PC-9 (cell line): ENCODE data around the gene EFHC1.

Experiments
- EZH2 ChIP-seq: fragments of 200-600 bp; sonication (generic); IDR thresholded peaks from 2 replicates; pipeline ENCODE4 v1.8.0; 2017; ENCODE audit warnings: antibody characterized with exemption, low read depth
- TF ChIP-seq, protein P1 (sequence below): fragments of 200-600 bp; sonication (generic); conservative IDR thresholded peaks from 2 replicates; pipeline ENCODE4 v1.6.1; 2017; ENCODE audit warnings: mixed run types, antibody characterized with exemption, mild to moderate bottlenecking, moderate library complexity

DNA sequence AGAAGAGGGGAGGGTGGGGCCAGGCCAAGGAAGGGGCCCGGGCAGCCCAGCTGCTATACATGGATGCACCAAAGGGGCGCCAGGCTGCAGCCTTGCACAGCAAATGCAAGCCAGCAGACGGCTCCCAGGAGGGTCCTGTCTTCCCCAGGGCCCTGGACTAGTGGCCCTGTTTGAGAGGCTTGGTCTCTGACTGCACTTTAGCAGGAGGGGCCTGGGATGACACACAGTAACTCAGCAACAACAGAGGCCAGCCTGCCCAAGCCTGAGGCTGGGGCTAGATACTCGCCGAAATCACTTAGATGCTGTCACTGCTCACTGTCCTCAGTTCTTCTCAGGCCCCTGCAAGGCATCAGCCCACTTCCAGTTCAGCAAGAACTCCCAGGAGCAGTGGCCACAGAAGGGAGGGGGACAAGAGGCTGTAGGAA is 83.2 kb downstream of the EFHC1 start:
- TF ChIP-seq, protein P1, sequence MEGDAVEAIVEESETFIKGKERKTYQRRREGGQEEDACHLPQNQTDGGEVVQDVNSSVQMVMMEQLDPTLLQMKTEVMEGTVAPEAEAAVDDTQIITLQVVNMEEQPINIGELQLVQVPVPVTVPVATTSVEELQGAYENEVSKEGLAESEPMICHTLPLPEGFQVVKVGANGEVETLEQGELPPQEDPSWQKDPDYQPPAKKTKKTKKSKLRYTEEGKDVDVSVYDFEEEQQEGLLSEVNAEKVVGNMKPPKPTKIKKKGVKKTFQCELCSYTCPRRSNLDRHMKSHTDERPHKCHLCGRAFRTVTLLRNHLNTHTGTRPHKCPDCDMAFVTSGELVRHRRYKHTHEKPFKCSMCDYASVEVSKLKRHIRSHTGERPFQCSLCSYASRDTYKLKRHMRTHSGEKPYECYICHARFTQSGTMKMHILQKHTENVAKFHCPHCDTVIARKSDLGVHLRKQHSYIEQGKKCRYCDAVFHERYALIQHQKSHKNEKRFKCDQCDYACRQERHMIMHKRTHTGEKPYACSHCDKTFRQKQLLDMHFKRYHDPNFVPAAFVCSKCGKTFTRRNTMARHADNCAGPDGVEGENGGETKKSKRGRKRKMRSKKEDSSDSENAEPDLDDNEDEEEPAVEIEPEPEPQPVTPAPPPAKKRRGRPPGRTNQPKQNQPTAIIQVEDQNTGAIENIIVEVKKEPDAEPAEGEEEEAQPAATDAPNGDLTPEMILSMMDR: no peak
- no peak for TF ChIP-seq EZH2
